ENCODE data around the gene GOLGA6D. TPM values are rescaled to one million over a fixed set of nuclear protein-coding genes. Genes with fewer than 3 reads are reported as not detected.
"Not testable (repeated sequence)": the region's sequence is repeated elsewhere in the genome, so short reads cannot be mapped to it uniquely, and the experiment has no call there.

The GOLGA6D gene
- total RNA-seq, 1 experiment from 2014 or later: not detected

DNA sequence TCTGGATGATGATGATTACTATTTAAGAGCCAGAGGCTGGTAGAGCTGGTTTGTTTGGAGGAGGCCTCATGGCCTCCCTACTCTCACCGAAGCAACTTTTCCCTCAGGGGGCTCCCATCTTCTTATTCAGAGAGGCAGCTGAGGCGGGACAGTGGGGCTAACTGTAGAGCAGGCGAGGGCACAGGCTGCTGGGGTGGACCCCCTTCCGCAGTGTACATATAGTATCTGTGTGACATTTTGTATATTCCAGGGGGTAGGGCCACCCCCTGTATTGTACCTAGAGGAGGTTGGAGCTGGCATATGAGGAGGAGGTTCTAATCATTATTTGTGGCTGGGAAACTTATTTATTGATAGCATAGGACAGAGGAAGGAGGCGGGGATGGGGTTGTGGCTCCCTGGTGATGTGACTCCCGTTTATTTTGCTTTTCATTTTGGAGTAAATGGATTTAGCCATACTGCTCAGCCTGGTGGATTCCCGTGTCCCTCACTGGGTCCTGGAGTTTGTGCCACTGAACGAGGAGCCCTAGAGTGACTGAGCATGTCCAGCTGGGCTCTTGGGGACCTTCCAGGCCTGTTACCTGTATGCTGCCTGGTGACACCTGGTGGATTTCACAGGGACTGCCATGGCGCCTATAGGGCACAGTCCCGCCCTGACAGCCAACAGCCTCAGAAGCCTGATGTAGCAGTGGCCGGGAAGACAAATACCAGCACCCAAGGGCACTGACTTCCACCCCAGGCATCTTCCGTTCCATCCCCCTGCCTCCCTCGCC lies 16.1 kb downstream of the GOLGA6D start:
- H4K20me1 ChIP-seq (ENCODE audit: low read length); H3K9ac ChIP-seq (ENCODE audit: low read length); H3K36me3 ChIP-seq (ENCODE audit: low read depth, low read length); H2AFZ ChIP-seq (ENCODE audit: low read length); H3K79me2 ChIP-seq (ENCODE audit: low read length); DNase-seq; H3K4me1 ChIP-seq (ENCODE audit: insufficient read depth, low read length); BruUV-seq (replicated peaks); H3K27me3 ChIP-seq (ENCODE audit: low read length); POLR2A ChIA-PET (ENCODE audit: unreplicated experiment); H3K9me3 ChIP-seq (ENCODE audit: low read length); H3K4me3 ChIP-seq (ENCODE audit: low read length); H3K27ac ChIP-seq (ENCODE audit: low read length); CTCF ChIA-PET; H3F3A ChIP-seq (ENCODE audit: low read length, unreplicated experiment); H3K9me2 ChIP-seq (replicated peaks; ENCODE audit: low read length); intact Hi-C loops (cut with micrococcal nuclease): not testable (repeated sequence)
- peak; percentile 98 for ATAC-seq
- 0 out of 2 replicates have a peak overlapping the region, but pooled peaks have one; percentile 34 for H3K4me2 ChIP-seq (ENCODE audit: low read length)

DNA sequence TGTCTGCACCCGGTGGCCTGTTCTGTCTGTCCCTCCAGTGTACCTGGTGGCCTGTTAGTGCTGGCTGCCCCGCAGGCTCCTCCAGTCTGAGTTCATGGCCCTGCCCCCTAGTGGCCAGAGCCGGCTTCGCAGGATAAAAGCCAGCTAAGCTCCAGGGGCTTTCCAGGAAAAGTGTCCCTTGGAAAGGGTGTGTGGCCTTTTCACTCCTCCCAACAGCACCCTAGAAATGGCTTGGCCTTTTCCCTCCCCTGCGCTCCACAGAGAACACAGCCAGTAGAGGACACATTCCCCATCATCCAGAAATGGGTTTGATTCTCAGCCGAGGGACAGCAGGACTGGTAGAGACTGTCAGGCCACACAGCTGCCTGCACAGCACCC lies 16.7 kb downstream of the GOLGA6D start:
- H3K9me3 ChIP-seq (ENCODE audit: low read length); H3K9ac ChIP-seq (ENCODE audit: low read length); H3K9me2 ChIP-seq (replicated peaks; ENCODE audit: low read length); H3K4me3 ChIP-seq (ENCODE audit: low read length); DNase-seq; POLR2A ChIA-PET (ENCODE audit: unreplicated experiment); H3K79me2 ChIP-seq (ENCODE audit: low read length); H3K27ac ChIP-seq (ENCODE audit: low read length); BruUV-seq (replicated peaks); H3K36me3 ChIP-seq (ENCODE audit: low read depth, low read length); H3K27me3 ChIP-seq (ENCODE audit: low read length); CTCF ChIA-PET; H3F3A ChIP-seq (ENCODE audit: low read length, unreplicated experiment); intact Hi-C loops (cut with micrococcal nuclease); H2AFZ ChIP-seq (ENCODE audit: low read length); H4K20me1 ChIP-seq (ENCODE audit: low read length); H3K4me1 ChIP-seq (ENCODE audit: insufficient read depth, low read length): not testable (repeated sequence)
- H3K4me2 ChIP-seq (ENCODE audit: low read length): 0 out of 2 replicates have a peak overlapping the region, but pooled peaks have one; percentile 34
- TF ChIP-seq, protein P1, sequence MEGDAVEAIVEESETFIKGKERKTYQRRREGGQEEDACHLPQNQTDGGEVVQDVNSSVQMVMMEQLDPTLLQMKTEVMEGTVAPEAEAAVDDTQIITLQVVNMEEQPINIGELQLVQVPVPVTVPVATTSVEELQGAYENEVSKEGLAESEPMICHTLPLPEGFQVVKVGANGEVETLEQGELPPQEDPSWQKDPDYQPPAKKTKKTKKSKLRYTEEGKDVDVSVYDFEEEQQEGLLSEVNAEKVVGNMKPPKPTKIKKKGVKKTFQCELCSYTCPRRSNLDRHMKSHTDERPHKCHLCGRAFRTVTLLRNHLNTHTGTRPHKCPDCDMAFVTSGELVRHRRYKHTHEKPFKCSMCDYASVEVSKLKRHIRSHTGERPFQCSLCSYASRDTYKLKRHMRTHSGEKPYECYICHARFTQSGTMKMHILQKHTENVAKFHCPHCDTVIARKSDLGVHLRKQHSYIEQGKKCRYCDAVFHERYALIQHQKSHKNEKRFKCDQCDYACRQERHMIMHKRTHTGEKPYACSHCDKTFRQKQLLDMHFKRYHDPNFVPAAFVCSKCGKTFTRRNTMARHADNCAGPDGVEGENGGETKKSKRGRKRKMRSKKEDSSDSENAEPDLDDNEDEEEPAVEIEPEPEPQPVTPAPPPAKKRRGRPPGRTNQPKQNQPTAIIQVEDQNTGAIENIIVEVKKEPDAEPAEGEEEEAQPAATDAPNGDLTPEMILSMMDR (conservative IDR thresholded peaks at IDR 0.05; ENCODE audit: low read depth, low read length): peak; percentile 40
- peak; percentile 95 for ATAC-seq

DNA sequence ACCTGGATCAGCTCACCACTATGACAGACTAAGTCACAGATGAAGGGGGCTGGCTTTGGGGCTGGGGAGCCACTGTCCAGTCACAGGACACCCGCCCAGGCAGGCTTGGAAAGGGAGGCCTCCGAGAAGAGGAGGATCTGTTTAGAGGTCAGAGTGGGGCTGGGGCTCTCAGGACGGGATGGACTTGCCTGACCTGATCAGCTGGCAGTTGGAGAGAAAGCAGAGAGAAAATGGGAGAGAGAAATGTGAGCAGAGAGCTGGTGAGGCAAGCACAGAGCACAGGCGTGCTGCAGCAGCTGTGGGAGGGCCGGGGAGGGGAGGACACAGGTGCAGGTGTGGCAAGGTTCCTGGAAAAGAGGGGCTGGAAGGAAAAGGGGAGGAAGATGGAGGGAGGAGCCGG lies 17.4 kb downstream of the GOLGA6D start:
- DNase-seq; H3K36me3 ChIP-seq (ENCODE audit: low read depth, low read length); H3K9ac ChIP-seq (ENCODE audit: low read length); H4K20me1 ChIP-seq (ENCODE audit: low read length); H3K9me3 ChIP-seq (ENCODE audit: low read length); H3K4me2 ChIP-seq (ENCODE audit: low read length); H3K27ac ChIP-seq (ENCODE audit: low read length); intact Hi-C loops (cut with micrococcal nuclease); H3K9me2 ChIP-seq (replicated peaks; ENCODE audit: low read length); H3K27me3 ChIP-seq (ENCODE audit: low read length); H3K79me2 ChIP-seq (ENCODE audit: low read length); CTCF ChIA-PET; H3K4me1 ChIP-seq (ENCODE audit: insufficient read depth, low read length); BruUV-seq (replicated peaks); POLR2A ChIA-PET (ENCODE audit: unreplicated experiment); H3K4me3 ChIP-seq (ENCODE audit: low read length); H3F3A ChIP-seq (ENCODE audit: low read length, unreplicated experiment); H2AFZ ChIP-seq (ENCODE audit: low read length); ATAC-seq: not testable (repeated sequence)

DNA sequence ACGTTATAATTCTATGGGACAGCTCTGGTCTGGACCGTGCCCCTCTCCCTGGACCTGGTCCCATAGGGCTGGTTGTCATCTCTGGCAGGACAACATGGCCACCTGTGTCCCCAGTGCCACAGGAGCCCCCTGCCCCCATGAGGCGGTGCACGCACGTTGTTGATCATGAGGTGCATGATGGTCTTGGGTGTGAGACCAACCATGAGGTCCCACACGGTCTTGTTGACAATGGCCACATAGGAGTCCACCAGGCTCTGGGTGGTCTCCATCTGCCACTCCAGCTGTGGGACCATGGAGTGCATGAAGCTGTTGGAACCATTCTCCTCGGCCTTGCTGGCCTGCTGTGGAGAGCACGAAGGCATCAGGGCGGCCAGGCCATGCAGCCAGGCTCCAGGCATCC lies 19.7 kb downstream of the GOLGA6D start:
- Histone ChIP-seq H2AFZ (ENCODE audit: low read length) (no peak overlapping the region), H3K4me3 (ENCODE audit: low read length) (no peak overlapping the region), H3K9ac (ENCODE audit: low read length) (no peak overlapping the region), H3K9me3 (ENCODE audit: low read length) (no peaks in the 10 kb centered on the region), H3F3A (ENCODE audit: low read length, unreplicated experiment) (no peaks in the 10 kb centered on the region), H3K27ac (ENCODE audit: low read length) (no peak overlapping the region), H3K79me2 (ENCODE audit: low read length) (no peaks in the 10 kb centered on the region), H3K4me1 (ENCODE audit: insufficient read depth, low read length) (no peaks in the 10 kb centered on the region), H3K27me3 (ENCODE audit: low read length) (peaks cover 7% of the 10 kb centered on the region; the same call in 1 of the 2 replicates), H4K20me1 (ENCODE audit: low read length) (no peaks in the 10 kb centered on the region), H3K36me3 (ENCODE audit: low read depth, low read length) (no peaks in the 10 kb centered on the region), H3K9me2 (replicated peaks; ENCODE audit: low read length) (no peaks in the 10 kb centered on the region), H3K4me2 (ENCODE audit: low read length) (no peak overlapping the region)
- no TSS peak for BruUV-seq (replicated peaks)
- ChIA-PET CTCF (interaction anchor here (0.7 kb wide), 1 partner anchor 34 kb away, joined by 3 read pairs; no protein-coding TSS in a partner anchor), POLR2A (ENCODE audit: unreplicated experiment) (no interaction called here)
- DNase-seq (no peak), ATAC-seq (no peak)
- no peak for TF ChIP-seq EZH2 (IDR thresholded peaks at IDR 0.05; ENCODE audit: low read length, unreplicated experiment)
- TF ChIP-seq, protein P1 (conservative IDR thresholded peaks at IDR 0.05; ENCODE audit: low read depth, low read length): no peak
- no peak for TF ChIP-seq EZH2phosphoT487 (IDR thresholded peaks at IDR 0.05; ENCODE audit: borderline replicate concordance, low read length)
- intact Hi-C loops (cut with micrococcal nuclease): no loop called here

DNA sequence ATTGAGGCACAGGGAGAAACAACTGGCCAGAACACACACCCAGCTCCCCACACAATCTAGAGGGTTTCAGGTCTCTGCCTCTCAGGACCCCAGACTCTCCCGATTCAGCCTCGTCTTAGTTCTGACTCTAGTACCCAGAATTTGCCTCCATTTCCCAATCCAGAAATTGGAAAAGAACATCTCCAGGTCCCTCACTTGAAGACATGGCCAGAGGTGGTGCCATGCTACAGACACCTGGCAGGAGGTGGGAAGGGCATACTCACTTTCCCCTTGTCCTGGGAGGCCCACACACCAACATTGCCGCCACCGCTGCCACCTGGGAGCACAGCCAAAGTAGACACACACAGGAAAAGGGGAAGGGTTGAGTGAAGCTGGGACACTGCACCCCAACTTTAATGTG lies 20.1 kb downstream of the GOLGA6D start:
- H2AFZ ChIP-seq (ENCODE audit: low read length); H3K36me3 ChIP-seq (ENCODE audit: low read depth, low read length); H3K4me3 ChIP-seq (ENCODE audit: low read length); H3K9me3 ChIP-seq (ENCODE audit: low read length); DNase-seq; H3K27me3 ChIP-seq (ENCODE audit: low read length); ATAC-seq; CTCF ChIA-PET; H3K27ac ChIP-seq (ENCODE audit: low read length); BruUV-seq (replicated peaks); H3K9me2 ChIP-seq (replicated peaks; ENCODE audit: low read length); POLR2A ChIA-PET (ENCODE audit: unreplicated experiment); H3F3A ChIP-seq (ENCODE audit: low read length, unreplicated experiment); H3K9ac ChIP-seq (ENCODE audit: low read length); H3K4me1 ChIP-seq (ENCODE audit: insufficient read depth, low read length); H4K20me1 ChIP-seq (ENCODE audit: low read length); intact Hi-C loops (cut with micrococcal nuclease); H3K4me2 ChIP-seq (ENCODE audit: low read length); H3K79me2 ChIP-seq (ENCODE audit: low read length): not testable (repeated sequence)

All from PC-3 (cell line).